ENCODE results near the gene OR51M1. TPM values are rescaled to one million over a fixed set of nuclear protein-coding genes. Genes with fewer than 3 reads are reported as not detected.

Gene OR51M1
- total and polyA plus RNA-seq, 7 donors: not detected

DNA sequence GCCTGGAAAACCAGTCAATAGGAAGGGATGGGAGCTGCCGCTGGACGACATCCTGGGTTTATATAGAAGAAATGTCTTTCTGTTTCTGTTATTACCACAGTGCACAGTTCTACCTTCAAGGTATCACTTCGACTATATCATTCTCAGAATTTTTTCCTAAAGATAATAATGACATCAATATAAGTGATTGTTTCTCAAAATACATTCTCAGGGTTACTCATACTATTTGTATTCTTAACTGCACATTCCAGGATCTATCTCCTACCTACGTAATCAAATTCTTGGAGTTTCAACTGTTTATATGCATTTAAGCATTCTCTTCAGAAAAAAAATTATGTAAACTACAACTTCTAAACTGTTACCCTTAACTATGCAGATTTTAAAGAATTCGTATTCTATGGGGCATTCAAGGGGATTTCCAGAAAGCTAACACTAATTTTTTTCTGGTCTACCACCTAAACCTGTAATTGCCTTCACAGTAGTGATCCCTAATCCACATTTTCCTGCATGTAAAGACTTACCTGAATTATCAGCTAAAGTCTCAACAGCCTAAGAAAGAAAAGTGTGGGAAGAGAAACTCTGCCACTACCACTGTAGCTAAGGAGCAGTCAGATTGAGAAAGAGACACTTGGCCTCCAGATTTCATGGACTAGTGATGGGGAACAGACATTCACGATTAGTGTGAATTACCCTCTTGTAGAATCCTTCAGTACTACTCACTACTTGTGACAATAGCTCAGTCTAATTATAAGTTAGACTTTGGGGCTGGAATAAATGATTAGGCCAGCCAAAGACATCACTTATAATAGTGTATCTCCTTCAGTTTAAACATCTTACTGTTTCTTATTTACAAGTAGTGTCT is 39.9 kb upstream of the OR51M1 start, which contains the start of gene OR51B5:
Gene OR51B5 (minus strand): TSS at position 51 of the 862 bp plus-strand sequence. CDS start 0 bp downstream, at position 51.
- no peak for TF ChIP-seq CTCF (IDR thresholded peaks at IDR 0.05)
- Histone ChIP-seq H3K27ac (no peak within 1 kb of the TSS), H3K4me3 (no peak within 1 kb of the TSS), H3K36me3 (ENCODE audit: insufficient read depth in 1 of 2, low read depth in 1 of 2) (no peaks in the 10 kb centered on the region), H3K4me1 (no peaks in the 10 kb centered on the region), H3K27me3 (ENCODE audit: insufficient read depth in 3 of 3, low read length in 2 of 3) (no peaks in the 10 kb centered on the region), H3K9me3 (no peaks in the 10 kb centered on the region)
- DNase-seq (no peak), ATAC-seq (no peak)
- intact Hi-C loops (cut with DNase I): no loop called here
- 66 to 80% (median 73%) methylated on average over 6 of the region's 6 CpGs for WGBS, 3 donors

- intact Hi-C loops (cut with DNase I): no loop called here
- WGBS, 3 donors: 62 to 72% (median 65%) methylated on average over 3 of the region's 3 CpGs
- Histone ChIP-seq H3K9me3 (no peaks in the 10 kb centered on the region), H3K4me3 (no peak overlapping the region), H3K36me3 (ENCODE audit: insufficient read depth in 1 of 2, low read depth in 1 of 2) (no peaks in the 10 kb centered on the region), H3K27me3 (ENCODE audit: insufficient read depth in 3 of 3, low read length in 2 of 3) (no peaks in the 10 kb centered on the region), H3K27ac (no peak overlapping the region), H3K4me1 (no peaks in the 10 kb centered on the region)
- DNase-seq (no peak), ATAC-seq (no peak)
- no peak for TF ChIP-seq CTCF (IDR thresholded peaks at IDR 0.05)
Measured at GRCh38 chr11:5345831-5346230, 37.8 kb upstream of the OR51M1 start.

GRCh38 chr11:5348551-5349194 is 34.9 kb upstream of the OR51M1 start:
- Histone ChIP-seq H3K9me3 (no peaks in the 10 kb centered on the region), H3K36me3 (ENCODE audit: insufficient read depth in 1 of 2, low read depth in 1 of 2) (no peaks in the 10 kb centered on the region), H3K4me3 (no peak overlapping the region), H3K27ac (no peak overlapping the region), H3K4me1 (no peaks in the 10 kb centered on the region), H3K27me3 (ENCODE audit: insufficient read depth in 3 of 3, low read length in 2 of 3) (no peaks in the 10 kb centered on the region)
- no peak for DNase-seq
- ATAC-seq: no peak
- no peak for TF ChIP-seq CTCF (IDR thresholded peaks at IDR 0.05)
- 29 to 37% (median 29%) methylated on average over 3 of the region's 3 CpGs for WGBS, 3 donors
- intact Hi-C loops (cut with DNase I): no loop called here

DNA sequence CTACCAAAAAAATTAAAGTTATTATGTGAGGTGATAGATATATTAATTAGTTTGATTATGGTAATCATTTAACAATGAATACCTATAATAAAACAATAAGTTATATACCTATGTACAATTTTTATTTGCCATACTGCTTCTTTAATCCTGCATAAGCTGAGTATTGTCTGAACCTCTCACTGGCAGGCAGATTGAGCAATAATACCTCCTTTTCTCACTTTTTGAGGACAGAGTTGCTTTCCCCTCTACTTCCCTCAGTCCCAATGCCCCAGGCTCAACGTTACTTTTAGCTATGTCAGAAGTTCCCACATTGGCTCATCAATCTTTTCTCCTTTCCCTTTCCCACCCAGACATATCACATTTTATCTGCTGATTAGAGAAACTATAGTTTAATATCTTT is 34.1 kb upstream of the OR51M1 start:
- no peak for DNase-seq
- Histone ChIP-seq H3K4me3 (no peak overlapping the region), H3K4me1 (no peaks in the 10 kb centered on the region), H3K9me3 (no peaks in the 10 kb centered on the region), H3K36me3 (ENCODE audit: insufficient read depth in 1 of 2, low read depth in 1 of 2) (no peaks in the 10 kb centered on the region), H3K27ac (no peak overlapping the region), H3K27me3 (ENCODE audit: insufficient read depth in 3 of 3, low read length in 2 of 3) (no peaks in the 10 kb centered on the region)
- TF ChIP-seq CTCF (IDR thresholded peaks at IDR 0.05): no peak
- intact Hi-C loops (cut with DNase I): no loop called here
- no peak for ATAC-seq
- whole genome bisulfite sequencing, 3 donors: 23 to 43% (median 26%) methylated on average over 1 of the region's 1 CpG
